Activated effector memory CD4-positive, alpha-beta T cell treated with Interleukin-2 at 50 U/mL for 16 hours (primary cell): ENCODE data around the gene PRSS50.

Experiments
- DNase-seq: peaks from one replicate; pipeline ENCODE4 v3.0.0-alpha.2; 2020

Gene PRSS50

GRCh38 chr3:46690798-46691197 is 26.9 kb downstream of the PRSS50 start:
- no peak for DNase-seq

GRCh38 chr3:46685446-46685845 is 32.2 kb downstream of the PRSS50 start:
- no peak for DNase-seq

- no peak for DNase-seq
These were observed 32.8 kb downstream of the PRSS50 start for GRCh38 chr3:46684891-46685290.

GRCh38 chr3:46682974-46683373 is 34.7 kb downstream of the PRSS50 start:
- DNase-seq: no peak

- DNase-seq: no peak
These were observed 35.7 kb downstream of the PRSS50 start for GRCh38 chr3:46681856-46682540.

GRCh38 chr3:46681387-46681786 is 36.3 kb downstream of the PRSS50 start:
- no peak for DNase-seq

GRCh38 chr3:46680298-46680826 is 37.3 kb downstream of the PRSS50 start:
- no peak for DNase-seq

GRCh38 chr3:46679681-46680080 is 38.0 kb downstream of the PRSS50 start:
- DNase-seq: no peak

GRCh38 chr3:46678280-46678679 is 39.4 kb downstream of the PRSS50 start:
- DNase-seq: no peak

GRCh38 chr3:46677411-46677726 is 40.3 kb downstream of the PRSS50 start:
- no peak for DNase-seq

- DNase-seq: no peak
These were observed 40.9 kb downstream of the PRSS50 start for GRCh38 chr3:46676601-46677410.

- no peak for DNase-seq
These were observed 41.7 kb downstream of the PRSS50 start for GRCh38 chr3:46675843-46676567.

- DNase-seq: no peak
These were observed 42.2 kb downstream of the PRSS50 start for GRCh38 chr3:46675426-46675825.

GRCh38 chr3:46674031-46674845 is 43.4 kb downstream of the PRSS50 start:
- no peak for DNase-seq

GRCh38 chr3:46673151-46674030 is 44.3 kb downstream of the PRSS50 start:
- no peak for DNase-seq

- no peak for DNase-seq
These were observed 45.3 kb downstream of the PRSS50 start for GRCh38 chr3:46672349-46672695.

- DNase-seq: no peak
These were observed 45.9 kb downstream of the PRSS50 start for GRCh38 chr3:46671541-46672348.

- no peak for DNase-seq
These were observed 46.7 kb downstream of the PRSS50 start for GRCh38 chr3:46670891-46671427.

GRCh38 chr3:46670000-46670890 is 47.4 kb downstream of the PRSS50 start:
- DNase-seq: no peak
